GM12864 (cell line): ENCODE results near the gene RPL38.

Source experiments
- DNase-seq: peaks from one replicate; pipeline ENCODE4 v3.0.0-alpha.2; 2011; ENCODE audit warnings: low read depth
- H3K4me3 ChIP-seq: 2 replicates; pipeline ENCODE4 v1.5.1; 2011; ENCODE audit warnings: mild to moderate bottlenecking, low read depth, low read length, control low read depth
- TF ChIP-seq, protein P1 (sequence below): IDR thresholded peaks from 2 replicates; pipeline ENCODE4 v1.5.1; 2011; ENCODE audit warnings: low read depth, mild to moderate bottlenecking, moderate library complexity, low read length, control low read depth, inconsistent platforms; ENCODE audit errors: missing control alignments

The RPL38 gene

DNA sequence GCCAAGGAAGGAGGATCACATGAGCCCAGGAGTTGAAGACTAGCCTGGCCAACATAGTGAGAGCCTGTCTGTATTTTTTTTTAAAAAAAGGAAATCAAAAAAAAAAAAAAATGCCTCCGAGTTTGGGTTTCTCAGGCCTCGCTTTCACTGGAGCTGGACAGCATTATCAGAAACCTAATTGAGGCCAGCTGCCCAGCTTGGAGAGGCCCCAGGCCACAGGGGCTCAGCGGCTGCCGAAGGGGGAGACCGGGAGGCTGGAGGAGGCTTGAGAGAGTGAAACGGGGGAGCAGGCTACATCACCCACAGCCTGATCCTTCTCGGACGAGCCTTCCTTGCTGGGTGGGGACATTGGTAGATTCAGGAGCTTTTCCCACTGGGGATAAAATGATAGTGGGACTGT is 15.0 kb downstream of the RPL38 start:
- TF ChIP-seq, protein P1, sequence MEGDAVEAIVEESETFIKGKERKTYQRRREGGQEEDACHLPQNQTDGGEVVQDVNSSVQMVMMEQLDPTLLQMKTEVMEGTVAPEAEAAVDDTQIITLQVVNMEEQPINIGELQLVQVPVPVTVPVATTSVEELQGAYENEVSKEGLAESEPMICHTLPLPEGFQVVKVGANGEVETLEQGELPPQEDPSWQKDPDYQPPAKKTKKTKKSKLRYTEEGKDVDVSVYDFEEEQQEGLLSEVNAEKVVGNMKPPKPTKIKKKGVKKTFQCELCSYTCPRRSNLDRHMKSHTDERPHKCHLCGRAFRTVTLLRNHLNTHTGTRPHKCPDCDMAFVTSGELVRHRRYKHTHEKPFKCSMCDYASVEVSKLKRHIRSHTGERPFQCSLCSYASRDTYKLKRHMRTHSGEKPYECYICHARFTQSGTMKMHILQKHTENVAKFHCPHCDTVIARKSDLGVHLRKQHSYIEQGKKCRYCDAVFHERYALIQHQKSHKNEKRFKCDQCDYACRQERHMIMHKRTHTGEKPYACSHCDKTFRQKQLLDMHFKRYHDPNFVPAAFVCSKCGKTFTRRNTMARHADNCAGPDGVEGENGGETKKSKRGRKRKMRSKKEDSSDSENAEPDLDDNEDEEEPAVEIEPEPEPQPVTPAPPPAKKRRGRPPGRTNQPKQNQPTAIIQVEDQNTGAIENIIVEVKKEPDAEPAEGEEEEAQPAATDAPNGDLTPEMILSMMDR, result no peak
- no peak for DNase-seq
- no peak overlapping the region for H3K4me3 ChIP-seq

DNA sequence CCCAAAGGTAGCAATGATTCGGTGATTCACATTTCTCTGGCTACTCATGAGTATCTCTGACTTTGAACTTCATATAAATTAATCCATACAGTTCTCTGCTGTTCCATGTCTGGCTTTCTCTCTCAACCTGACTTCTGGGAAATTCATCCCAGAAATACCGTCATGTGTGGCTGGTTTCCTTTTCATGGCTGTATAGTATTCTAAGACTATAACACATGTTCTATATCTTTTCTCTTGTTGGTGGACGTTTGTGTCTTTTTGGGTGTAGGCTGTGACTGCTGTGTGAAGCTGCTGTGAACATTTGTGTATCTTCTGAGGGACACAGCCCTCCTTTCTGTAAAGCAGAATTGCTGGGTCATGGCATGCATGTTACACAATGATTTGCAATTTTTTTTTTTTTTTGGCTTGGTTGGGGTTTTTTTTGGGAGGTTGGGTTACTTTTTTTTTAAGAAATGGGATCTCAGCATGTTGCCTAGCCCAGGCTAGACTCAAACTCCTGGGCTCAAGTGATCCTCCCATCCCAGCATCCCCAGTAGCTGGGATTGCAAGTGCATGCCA is 16.2 kb downstream of the RPL38 start:
- H3K4me3 ChIP-seq, result no peak overlapping the region
- TF ChIP-seq, protein P1, result no peak
- DNase-seq, result no peak

GRCh38 chr17:74220219-74220618 is 16.7 kb downstream of the RPL38 start:
- TF ChIP-seq, protein P1, result no peak
- no peak for DNase-seq
- no peak overlapping the region for H3K4me3 ChIP-seq

GRCh38 chr17:74220946-74221818 is 17.7 kb downstream of the RPL38 start:
- TF ChIP-seq, protein P1, result no peak
- no peak overlapping the region for H3K4me3 ChIP-seq
- DNase-seq, result no peak

- TF ChIP-seq, protein P1, result no peak
- H3K4me3 ChIP-seq, result no peak overlapping the region
- DNase-seq, result no peak
Observed at GRCh38 chr17:74222399-74222798, 18.9 kb downstream of the RPL38 start.

- H3K4me3 ChIP-seq, result no peak overlapping the region
- no peak for DNase-seq
- TF ChIP-seq, protein P1, result no peak
Observed at GRCh38 chr17:74223901-74224300, 20.4 kb downstream of the RPL38 start.
